ENCODE results near the gene BOLA2.
A peak's percentile ranks its signal among the peaks of the same experiment; 100 is the strongest.
"Not testable (repeated sequence)": the region's sequence is repeated elsewhere in the genome, so short reads cannot be mapped to it uniquely, and the experiment has no call there.

The BOLA2 gene

DNA sequence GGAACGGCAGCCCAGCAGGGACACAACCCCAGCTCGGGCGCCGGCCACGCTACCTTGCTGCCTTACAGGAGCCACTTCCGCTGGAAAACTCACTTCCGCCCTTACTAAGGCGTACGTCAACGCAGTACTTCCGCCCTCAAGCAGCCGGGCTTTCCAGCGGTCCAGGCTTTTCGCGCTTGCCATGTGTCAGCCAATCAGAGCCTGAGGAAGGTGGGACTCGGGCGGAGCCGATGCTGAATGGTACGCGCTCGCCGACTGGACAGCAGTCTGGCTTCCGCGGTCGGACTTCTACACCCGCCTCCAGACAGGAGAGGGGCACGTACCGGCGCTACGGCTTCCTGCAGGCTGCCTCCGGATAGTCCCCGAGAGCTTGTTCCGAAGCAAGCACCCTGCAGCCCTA, at the start of gene BOLA2, which contains the start of gene SLX1B:
Gene BOLA2, minus strand, starts transcription at position 83 of the 400 bp plus-strand sequence. CDS start 98 bp downstream, outside the sequence.
Gene SLX1B, plus strand, starts transcription at position 265 of the 400 bp plus-strand sequence.
- FAIRE-seq = peak; percentile 96

DNA sequence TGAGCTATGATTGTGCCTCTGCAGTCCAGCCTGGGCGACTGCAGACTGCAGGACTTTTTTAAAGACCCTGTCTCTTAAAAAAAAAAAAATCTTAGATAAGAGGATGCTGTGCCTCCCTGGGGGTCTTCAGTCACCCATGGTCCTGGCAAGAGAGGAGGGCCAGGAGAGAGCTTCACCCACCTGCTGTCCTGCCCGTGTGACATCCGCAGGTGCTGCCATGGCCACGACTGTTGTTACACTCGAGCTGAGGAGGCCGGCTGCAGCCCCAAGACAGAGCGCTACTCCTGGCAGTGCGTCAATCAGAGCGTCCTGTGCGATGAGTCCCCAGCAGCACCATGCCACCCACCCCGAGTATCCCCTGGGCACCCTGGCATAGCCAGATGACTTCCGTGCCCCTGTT, 28.1 kb upstream of the BOLA2 start:
- FAIRE-seq = not testable (repeated sequence)

DNA sequence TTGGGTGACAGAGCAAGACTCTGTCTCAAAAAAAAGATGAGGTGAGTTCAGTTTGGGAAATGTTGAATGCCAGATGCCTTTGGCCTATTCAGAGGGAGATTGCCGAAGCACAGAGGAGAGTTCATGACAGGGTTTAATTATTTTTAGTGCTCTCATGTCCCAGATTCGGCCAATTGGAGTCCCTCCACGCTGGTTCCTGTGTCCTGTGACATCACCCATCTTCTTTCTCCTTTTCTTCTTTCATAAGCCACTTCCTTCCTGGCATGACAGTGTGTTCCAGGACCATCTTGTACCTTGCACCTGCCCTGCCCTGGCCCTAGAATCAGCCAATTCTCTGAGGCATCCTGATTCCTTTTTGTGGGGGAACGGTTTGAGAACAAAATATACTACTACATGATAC, 17.9 kb upstream of the BOLA2 start:
- FAIRE-seq = not testable (repeated sequence)

DNA sequence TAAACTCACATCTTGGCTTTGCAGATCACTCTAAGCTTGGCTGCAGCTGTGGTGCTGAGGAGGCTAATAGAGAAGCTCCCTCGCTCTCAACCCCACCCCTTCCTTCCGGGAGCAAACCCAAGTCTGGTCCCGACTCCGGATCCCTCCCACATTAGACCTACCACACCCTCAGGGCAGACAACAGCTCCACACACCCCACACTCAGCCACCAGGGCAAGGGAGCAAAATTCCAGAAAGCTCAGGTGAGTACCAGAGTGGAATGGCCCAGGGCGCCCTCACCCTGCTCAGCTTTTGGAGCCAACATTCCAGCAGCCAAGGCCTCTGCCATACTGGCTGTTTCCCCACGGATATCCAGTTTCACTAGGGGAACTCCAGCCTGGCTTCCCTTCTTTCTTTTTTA, 15.5 kb upstream of the BOLA2 start:
- not testable (repeated sequence) for FAIRE-seq

DNA sequence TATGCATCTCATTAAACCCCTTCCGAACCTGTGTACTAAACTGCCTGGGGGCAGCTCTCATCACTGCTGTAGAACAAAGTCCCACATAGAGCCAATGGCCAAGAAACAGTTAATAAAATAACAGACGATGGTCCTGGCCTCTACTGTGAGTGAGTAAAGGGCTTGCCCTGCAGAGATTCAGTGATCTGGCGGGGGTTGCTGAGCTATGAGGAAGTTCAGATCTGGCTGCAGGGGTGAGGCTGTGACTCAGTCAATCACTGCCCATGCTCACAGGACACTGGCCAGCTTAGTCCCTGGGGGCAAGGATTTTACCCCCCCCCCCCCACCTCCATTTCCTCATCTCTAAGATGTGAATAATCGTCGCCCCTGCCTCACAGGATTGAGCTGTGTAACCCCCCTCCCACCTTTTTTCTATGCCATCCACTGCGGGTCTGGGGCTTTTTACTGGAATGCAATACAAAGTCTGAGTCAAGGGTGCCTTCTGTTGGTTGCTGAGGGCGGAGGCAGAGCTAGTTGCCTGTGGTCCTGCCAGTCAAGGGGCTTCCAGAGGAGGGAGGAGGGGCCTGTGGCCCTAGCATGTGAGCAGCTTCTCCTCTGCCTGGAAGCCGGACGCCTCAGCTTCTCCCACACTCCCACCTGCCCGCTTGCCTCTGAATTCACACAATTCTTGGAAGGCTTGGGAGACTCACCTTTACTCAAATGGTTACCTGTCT, 13.7 kb upstream of the BOLA2 start:
- FAIRE-seq = not testable (repeated sequence)

DNA sequence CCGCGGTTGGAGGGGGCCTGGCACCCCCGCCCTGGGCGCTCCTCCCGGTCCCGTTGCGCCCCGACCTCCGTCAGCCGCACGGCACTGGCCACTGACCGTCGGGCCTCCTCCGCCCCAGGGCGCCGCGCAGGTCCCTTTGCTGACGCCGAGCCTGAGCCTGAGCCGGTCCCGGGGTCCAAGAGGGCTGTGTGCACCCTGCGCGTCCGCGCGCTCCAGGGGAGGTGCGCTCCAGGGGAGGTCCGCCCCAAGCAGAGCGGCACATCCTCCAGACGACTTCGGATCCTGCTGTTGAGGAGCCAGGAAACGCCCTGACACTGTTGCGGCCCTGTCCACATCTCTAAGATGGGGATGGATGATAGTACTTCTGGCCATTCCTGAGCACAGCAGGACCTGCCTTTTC, 12.8 kb upstream of the BOLA2 start:
- not testable (repeated sequence) for FAIRE-seq

DNA sequence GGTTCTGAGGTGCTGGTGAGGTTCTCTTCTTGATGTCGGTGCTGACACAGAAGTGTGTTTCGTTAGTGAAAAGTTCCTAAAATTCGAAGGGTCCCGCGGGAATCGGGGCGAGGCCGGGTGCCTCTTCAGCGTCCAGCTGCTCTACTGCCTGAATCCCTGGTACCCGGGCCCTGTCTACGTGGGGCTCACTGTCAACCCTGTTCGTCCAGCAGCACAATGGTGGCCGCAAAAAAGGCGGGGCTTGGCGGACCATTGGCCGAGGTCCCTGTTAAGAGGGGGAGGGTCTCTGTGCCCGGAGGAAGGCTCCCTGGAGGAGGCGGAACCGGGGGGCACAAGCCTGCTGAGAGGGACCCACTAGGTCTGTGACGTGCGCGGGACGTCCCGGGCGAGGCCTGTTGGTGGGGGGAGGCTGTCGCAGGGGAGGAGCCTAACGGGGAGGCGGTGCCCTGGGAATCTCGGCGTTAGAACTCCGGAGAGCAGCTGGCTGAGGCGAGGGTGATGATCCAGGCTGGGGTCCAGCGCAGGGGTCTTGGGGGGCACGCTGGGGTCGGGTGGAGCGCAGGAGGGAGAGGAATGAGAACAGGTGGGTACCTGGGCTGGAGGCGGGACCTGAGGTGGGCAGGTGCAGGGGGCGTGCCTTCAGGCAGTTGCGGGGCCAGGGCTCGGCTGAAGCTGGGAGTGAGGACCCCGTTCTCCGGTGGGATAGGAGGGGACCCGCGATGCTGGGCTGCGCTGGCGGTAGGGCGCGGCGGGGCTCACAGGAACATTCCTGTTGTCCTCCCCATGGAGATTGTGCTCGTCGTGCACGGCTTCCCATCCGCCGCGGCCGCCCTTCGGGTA, 12.1 kb upstream of the BOLA2 start:
- not testable (repeated sequence) for FAIRE-seq

DNA sequence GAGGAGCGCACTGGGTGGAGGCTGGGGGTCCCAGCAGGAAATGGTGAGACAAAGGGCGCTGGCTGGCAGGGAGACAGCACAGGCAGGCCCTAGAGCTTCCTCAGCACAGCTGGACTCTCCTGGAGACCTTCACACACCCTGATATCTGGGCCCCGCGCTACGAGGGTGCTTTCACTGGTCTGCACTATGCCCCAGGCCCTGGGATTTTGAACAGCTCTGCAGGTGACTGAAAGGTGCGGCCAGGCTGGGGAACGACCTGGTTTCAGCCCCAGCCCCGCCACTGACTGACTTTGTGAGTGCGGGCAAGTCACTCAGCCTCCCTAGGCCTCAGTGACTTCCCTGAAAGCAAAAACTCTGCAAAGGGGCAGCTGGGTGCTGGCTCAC, 6.5 kb upstream of the BOLA2 start:
- not testable (repeated sequence) for FAIRE-seq

DNA sequence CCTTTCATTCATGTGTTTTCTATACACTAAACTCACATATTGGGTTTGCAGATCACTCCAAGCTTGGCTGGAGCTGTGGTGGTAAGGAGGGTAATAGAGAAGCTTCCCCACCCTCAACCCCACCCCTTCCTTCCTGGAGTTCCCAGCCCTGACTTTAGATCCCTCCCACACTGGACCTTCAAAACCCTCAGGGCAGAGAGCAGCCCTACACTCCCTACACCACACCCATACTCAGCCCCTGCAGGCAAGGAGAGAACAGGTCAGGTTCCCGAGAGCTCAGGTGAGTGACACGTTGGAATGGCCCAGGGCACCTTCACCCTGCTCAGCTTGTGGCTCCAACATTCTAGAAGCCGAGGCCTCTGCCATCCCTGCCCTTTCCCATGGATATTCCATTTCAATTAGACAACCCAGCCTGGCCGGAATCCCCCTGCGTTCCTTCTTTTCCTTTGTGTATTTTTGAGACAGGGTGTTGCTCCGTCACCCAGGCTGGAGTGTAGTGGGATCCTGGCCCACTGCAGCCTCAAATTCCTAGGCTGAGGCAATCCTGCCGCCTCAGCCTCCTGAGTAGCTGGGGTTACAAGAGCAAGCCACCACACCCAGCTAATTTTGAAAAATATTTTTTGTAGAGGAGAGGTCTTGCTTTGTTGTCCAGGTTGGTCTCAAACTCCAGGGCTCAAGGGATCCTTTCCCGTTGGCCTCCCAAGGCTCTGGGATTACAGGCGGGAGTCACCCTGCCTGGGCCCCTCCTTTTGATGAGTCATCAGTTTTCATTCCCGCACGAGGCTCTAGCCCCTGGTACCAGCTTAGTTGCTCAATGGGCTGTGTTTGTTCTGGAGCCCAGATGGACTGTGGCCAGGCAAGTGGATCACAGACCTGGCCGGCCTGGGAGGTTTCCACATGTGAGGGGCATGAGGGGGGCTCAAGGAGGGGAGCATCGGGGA, 5.8 kb upstream of the BOLA2 start, which contains the start of gene SULT1A4:
Gene SULT1A4, plus strand, starts transcription at position 208 of the 941 bp plus-strand sequence. CDS start 1,473 bp downstream, outside the sequence.
- not testable (repeated sequence) for FAIRE-seq

DNA sequence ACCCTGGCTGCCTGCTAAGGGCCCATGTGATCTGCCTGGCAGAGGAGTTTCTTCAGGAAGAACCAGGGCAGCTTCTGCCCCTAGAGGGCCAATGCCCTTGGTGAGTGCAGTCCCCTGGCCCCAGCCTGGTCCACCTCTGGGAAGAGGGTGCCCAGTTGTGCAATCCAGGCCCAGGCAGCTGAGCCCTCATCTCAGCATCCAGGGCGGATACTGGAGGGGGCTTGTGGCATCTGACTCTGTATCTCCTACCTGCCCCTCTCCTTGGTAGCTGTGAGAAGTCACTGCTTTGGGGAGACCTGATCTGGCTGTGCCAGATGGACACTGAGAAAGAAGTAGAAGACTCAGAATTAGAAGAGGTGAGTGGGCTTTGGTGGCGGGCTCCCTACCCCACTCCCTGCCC, 3.5 kb upstream of the BOLA2 start:
- FAIRE-seq = not testable (repeated sequence)

DNA sequence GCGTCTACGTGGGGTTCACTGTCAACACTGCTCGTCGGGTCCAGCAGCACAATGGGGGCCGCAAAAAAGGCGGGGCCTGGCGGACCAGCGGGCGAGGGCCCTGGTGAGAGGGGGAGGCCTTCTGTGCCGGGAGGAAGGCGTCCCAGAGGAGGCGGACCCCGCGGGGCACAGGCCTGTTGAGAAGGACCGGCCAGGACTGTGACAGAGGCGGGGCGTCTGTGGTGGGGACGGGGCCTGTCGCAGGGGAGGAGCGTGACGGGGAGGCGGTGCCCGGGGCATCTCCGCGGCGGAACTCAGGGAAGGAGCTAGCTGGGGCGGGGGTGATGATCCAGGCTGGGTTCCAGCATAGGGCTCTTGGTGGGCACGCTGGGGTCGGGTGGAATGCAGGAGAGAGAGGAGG, 677 bp upstream of the BOLA2 start:
- FAIRE-seq = not testable (repeated sequence)

DNA sequence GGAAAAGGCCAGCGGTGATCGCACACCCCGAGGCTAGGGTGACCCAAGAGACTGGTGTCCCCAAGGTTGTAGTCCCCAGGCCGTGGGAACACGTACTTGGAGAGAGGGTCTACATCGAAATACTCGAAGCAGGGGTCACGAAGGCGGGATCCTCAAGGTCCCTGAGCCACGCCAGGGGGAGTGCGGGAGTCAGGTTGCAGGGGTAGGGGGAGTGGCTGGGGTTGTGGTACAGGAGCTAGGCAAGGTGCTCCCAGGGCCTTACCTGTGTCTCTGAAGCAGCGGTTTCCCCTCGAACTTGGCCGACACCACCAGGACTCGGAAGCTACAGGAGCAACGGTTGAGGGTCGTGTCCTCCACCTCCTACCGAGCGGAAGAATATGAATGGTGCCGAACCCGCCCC, 397 bp downstream of the BOLA2 start:
- FAIRE-seq = not testable (repeated sequence)

DNA sequence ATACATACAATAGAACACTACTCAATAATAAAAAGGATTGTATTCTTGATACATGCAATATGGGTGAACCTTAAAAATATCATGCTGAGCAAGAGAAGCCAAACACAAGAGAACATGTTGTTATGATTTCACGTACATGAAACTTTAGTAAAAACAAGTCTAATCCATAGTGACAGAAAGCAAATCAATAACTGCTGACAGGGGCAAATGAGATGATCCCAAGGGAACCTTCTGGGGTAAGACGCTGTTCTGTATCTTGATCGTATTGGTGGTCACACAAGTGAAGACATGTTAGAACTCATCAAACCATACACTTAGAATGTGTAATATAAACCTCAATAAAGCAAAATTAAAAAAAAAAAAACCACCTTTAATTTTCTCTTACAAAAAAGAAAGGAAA, 28.8 kb downstream of the BOLA2 start:
- not testable (repeated sequence) for FAIRE-seq

DNA sequence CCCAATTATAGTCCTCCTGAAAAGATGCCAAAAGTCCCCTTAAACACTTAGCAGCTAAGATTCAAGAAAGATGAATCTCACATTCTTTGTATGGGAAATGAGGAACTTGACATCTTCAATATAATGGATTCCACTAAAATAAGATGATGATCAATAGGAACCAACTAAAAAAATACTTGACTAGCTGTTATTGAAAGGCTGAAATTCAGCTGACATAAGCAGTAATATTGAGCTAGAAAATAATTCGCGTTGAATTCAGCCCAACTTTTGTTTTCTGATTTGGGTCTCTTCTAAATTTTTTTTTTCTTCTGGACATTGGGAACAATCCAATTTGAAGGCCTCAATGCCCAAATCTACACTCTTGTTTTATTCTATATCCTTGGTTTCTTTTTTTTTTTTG, 30.6 kb downstream of the BOLA2 start:
- FAIRE-seq = not testable (repeated sequence)

DNA sequence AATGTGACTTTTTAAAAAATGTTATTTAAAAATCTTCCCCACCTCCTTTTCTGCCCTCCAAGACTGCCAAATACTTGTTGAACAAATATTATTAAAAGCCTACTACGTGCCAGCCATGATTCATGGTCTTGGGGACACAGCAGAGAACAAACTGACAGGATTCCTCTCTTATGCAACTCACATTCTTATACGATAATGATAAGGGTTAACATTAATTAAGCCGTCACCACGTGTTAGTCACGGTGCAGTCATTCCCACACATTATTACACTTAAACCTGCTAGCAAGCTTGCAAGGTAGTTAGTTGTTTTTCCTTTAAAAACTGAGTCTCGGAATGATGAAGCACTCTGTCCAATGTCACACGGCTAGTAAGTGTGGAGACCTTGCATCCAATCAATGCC, 48.9 kb downstream of the BOLA2 start:
- not testable (repeated sequence) for FAIRE-seq

Data from TTC549 (cell line).